RPMI7951 (cell line): Measurements from ENCODE around the gene SKAP1. TPM values are rescaled to one million over a fixed set of nuclear protein-coding genes. Genes with fewer than 3 reads are reported as not detected.

ENCODE experiments used
- DNase-seq: peaks from one replicate; pipeline ENCODE4 v3.0.0-alpha.2; 2012; ENCODE audit warnings: low read depth
- total RNA-seq: library from RNA; depleted of rRNA; stranded (reverse); fragments of >200 nt; shearing (Covaris generic); gene quantifications from 2 replicates; pipeline ENCODE4 v1.2.3, GENCODE V29; 2014

Gene SKAP1
- total RNA-seq, 1 experiment from 2014 or later = not detected

DNA sequence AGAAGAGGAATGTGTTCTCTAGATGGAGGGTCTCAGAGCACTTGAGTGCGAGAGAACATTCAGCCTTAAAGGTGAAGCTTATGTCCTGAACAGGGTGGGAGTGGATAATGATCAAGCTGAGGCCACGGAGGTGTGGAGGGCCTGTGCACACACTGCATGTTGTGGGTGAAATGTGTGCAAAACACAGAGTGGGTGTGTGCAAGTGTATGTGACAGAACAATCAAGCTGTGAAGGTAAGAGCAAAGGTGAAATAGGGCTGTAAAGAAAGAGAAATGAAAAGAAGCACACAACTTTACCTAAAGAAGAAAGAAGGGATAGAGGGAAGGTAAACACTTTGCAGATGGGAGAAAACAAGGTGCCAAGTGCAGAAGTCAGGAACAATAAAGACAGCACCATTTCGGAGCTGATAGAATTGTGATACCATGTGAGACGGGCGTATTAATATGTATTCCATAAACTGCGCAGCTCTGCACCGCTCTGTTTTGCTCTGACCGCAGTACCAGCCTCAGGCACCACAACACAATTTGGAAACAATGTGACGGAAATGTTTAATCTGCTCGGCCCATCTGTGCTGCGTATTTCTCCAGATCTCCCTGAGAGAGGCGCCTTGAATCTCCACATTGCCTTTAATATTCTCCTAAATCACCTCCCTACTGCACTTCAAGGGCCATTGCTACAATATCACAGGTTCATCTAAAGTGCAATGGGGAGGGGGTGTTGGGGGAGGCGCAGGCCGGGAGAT lies 281.8 kb downstream of the SKAP1 start:
- peak; percentile 52 for DNase-seq

DNA sequence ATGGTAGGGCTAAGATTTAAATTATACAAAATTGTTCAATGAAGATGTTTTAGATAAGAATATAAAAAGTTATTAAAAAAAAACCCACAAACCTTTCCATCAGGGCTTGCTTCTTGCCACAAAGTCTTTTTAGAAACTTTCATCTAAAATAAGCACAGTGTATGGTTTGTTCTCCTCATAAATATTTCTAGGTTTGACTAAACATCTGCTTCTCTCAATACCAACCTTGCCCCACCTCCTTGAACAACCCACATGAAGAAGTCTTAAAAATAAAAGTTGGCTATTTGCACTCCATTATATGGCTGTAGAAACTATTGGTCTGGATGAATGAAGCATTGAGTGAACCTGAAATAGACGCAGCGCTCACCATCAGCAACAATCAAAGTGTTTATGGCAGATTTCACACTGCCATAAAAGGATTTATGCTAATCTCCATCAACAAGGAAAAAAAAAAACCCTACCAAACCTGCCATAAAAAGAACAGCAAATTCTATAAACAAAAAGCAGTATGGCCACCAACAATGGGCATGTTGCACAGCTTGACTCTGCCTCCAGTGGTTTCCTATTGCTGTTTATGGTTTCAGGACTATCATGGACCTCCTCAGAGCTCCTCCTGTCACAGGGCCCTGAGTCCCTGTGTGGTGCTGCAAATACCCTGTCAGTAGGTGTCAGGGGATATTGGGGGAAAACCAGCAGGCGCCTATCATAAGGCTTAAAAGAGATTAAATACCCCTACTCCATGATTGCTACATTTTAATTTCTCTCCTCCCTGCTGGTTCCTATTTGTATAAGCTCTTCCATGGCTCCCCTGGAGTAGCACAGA lies 284.8 kb downstream of the SKAP1 start:
- no peak for DNase-seq

DNA sequence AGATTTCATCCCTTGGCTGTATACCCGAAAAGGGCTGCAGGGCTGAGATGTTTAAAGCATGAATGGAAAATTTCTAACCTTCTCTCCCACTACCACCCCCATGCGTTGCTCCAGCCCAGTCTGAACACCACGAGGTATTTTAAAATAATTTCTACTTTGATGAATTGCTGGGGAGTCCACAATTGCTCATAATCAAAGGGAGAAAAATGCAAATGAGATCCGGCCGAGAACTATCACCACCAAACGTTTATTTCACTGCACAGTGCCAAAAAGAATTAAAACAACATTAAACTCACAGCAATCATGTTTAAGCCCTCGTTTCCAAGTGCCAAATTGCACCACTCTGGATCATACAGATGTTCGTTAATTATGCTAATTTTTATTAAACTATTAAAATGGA lies 285.8 kb downstream of the SKAP1 start:
- no peak for DNase-seq

DNA sequence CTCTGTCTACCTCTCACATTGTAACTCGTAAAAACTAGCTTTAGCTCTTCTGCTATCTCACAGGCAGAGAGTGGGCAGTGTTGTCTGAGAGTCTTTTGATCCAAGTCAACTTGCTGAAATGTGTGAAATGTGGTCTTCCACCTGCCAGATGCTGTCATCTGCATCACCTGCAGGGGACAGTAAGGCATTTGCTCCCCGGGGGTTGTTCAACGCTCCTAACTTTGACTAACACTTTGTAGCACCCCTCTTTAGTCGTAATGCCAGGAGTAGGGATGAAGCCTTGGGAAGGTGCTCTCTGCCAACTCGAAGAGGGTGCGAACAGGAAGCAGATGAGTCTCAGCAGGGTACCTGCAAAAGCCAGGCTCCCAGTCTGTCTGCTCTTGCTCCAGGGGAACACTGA lies 286.4 kb downstream of the SKAP1 start:
- no peak for DNase-seq

DNA sequence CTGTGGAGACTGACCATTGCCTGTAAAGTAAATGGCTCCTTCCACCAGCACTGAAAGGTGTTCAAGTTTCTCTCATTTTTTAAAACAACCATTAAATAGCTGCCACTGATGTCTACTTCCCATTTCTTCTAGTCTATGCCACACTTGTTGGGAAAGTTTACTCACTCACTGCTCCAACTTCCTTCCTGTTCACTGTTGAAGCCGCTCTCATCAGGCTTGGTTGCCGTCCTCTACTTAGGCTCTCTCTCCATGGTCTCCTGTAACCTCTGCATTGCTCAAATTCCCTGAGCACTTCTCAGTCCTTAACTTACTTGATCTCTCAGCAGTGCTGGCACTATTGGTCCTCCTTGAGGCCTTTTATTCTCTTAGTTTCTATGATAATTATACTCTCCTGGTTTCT lies 290.1 kb downstream of the SKAP1 start:
- DNase-seq = no peak

DNA sequence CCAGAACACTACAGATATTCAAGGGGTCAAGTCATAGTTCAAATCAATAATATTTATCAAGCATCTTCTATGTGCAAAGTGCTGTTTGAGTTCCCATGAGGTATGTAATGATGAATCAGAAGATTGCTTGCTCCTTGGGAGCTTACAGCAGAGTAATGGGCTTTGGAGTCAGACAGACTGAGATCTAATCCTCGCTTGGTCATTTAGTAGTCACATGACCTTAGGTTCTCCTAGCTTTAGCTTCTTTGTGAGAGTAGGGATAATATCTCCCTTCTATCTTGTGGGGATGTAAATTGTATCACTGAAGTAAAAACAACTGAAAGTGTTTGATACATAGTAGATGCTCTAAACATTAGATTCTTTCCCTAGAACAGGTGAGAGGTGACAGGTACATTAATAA lies 292.4 kb downstream of the SKAP1 start:
- no peak for DNase-seq

DNA sequence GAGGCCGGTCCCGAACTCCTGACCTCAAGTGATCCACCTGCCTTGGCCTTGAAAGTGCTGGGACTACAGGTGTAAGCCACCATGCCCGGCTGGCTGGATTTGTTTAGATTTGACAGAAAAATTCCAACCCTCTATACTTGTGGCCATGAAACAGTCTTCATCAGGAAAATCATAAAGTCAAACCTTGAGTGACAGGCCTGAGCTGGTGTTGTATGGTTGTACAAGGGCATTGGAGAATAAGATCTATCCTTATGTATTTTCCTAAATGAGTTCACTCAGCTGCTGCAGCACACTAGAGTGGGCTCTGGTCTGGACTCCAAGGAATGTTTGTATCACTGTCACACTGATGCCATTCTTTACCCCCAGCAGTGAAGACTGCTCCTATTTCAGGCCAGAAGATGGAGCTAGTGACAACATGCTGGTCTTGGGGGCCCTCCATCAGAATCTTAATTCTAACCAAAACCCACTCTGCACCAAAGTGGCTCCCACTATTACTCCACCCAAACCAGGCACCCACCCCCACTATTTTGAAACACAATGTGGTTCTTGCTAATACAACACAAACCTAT lies 295.0 kb downstream of the SKAP1 start:
- peak; percentile 7 for DNase-seq

DNA sequence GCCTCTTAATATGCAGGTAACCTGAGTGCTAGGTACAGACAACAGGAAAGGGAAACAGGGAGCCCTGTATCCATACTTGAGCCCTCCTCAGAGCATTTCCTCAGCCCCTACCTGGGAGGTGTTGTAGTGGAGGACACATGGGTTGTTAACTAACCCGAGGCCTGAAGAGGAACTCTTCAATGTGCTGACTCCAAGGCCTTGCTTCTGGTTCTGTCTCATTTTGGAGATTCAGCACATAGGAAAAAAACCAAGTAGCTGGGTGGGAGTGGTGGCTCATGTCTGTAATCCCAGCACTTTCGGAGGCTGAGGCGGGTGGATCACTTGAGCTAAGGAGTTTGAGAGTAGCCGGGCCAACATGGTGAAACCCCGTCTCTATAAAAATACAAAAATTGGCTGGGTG lies 297.6 kb downstream of the SKAP1 start:
- no peak for DNase-seq

DNA sequence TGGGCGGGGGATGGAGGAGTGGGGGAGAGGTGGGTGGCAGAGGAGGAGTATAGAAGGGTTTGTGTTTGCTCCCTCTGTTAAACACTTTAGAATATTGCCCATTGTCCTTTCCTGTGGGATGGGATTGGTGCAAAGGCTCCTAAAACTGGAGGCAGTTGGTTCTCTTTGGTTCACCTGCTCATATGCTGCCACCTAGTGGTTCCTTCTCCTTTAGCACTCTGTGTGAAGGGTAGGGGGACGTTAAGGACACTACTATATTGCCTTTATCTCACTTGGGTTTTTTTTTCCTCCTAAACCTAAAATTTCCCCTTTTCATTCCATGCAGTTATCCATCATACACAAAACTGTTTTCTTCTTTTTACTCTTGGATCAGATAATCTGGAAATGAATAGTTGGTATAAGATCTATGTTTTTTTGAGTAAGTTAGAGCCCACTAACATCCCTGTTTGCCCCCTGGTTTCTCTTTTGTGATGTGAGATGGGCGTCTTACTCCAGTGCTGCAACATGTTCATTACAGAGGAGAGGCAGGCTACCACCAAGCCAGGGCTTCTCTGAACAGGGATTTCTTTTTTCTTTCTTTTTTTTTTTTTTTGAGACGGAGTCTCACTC lies 298.7 kb downstream of the SKAP1 start:
- peak; percentile 64 for DNase-seq

DNA sequence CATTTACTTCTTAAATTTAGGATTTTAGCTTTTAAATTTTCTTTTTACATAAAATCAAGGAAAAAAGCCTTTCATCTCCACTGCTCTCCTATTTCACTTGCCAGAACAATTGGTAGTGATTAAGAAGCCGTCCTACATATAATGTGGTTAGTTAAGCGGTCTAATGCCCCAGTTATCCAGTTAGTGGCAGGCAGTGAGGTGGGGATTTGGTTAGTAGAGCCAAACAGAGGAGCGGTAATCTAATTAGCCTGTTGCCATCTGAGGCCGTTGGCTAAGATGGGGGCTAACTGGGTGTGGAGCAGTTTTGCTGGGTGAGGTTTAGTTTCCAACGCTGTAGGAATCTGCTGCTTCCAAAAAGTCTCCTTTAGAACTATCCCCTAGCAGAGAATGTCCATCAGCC lies 300.0 kb downstream of the SKAP1 start:
- no peak for DNase-seq

DNA sequence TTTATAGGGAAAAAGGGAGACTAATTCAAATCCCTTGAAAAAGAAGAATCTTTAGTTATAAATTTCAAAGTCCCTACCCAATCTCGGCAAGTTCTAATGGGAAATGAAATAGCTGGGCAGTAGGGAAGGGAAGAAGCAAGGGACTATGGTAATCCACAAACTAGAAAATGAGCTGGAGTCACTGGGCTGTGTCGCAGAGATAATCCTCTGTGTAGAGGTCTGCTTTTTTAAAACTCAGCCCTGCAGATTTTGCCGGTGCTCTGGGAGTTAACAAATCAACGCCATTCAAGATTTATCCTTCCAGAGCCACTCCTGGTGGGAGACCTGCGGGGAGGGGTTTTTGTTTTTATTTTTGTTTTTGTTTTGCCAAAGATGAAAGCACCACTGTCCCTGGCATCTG lies 301.6 kb downstream of the SKAP1 start:
- DNase-seq = no peak

DNA sequence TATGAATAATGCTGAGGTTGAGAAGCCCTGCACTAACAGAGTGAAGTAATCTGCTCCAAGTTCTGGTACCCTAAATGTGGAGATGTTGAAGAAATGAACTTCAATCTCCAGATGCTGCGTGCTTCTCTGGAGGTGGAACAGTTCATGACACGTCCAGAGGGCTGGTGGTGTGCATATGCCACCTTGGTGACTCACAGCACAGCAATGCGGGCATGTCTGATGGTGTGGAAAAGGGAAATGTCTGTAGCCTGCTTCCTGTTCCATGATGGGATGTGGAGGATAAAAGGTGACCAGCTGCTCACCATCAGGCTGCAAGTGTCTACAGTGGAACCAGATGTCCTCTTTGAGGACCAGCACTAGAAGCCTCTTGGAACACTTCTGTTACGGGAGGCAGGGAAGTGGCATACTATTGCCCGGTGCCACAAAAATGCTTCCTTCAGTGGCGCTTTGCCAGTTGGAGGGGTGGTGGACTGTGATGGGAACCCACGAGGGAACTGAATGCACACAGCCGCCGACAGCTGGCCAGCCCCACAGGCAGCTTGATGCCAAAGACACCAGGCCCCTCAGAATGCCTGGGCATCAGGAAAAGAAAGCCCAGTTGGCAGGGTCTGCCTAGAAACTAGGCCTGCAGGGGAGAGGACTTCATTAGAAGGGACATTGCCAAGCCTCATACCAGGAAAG lies 302.5 kb downstream of the SKAP1 start:
- DNase-seq = peak; percentile 68

DNA sequence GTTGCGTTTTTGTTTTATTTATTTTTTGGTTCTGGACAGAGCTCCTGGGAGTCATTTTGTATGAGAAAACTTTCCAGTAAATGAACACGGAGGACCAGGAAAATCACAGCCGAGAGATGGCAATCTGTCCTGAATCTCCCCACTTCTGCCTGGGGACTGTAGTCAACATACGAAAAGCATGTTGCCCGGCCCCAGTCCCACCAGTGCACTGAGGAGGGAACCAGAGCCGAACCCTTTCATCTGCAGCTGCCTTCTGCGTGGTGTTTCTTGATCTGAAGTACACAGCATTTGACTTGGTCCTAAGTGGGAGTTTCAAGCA lies 303.5 kb downstream of the SKAP1 start:
- DNase-seq = no peak

DNA sequence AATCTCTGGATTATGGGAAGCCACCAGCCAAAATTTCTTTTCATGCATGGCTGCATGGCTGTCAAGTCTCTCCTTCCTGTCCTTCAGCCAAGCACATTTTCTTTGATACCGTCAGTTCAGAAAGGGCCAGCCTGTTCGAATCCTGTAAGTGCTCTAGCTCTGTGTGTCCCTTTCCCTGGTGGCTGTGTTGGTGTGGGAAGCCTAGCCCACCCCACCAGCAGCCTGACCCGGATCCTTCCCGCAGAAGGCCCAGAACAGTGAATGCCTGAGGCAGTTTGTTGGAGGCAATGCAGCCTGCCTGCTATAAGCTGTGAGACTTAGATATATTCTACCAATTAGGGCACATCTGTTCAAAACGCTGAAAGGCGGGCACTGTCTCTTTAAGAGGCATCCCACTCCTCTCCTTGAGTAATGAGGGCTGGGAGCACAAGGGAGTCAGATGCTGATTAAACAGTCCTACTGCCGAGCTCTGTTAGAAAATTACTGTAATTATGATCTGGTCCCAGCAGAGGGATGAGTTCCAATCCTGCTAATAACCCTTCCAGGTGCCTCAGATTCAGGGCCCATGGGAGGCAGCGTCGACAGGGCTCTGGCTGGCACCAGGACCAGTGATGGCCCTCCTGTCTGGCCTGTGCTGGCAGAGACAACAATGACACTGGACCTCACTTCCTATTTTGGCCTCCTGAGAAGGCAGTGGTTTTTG lies 304.0 kb downstream of the SKAP1 start:
- DNase-seq = no peak

DNA sequence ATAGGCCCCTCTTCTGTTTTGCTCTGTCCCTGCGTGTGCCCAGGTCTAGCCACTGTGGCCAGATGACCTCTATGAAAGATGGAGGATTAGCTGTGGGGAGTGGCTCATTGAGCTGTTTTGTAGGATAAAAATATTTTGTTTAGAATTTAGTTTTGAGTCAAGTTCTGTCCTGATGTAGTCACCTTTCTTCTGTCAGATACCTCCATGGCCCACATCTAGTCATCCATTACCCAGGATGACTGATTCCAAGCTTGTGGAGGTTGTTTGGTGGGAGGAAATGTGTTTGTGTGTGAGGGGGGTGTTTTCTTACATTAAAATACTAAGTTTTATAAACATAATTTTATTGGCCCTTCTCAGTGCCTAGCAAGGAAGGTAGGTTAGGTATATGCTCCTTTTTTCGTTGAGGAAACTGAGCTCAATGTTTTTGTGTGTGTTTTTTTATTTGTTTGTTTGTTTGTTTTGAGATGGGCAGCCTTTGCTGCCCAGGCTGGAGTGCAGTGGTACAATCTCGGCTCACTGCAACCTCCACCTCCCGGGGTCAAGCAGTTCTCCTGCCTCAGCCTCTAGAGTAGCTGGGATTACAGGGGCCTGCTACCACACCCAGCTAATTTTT lies 306.1 kb downstream of the SKAP1 start:
- DNase-seq = no peak

DNA sequence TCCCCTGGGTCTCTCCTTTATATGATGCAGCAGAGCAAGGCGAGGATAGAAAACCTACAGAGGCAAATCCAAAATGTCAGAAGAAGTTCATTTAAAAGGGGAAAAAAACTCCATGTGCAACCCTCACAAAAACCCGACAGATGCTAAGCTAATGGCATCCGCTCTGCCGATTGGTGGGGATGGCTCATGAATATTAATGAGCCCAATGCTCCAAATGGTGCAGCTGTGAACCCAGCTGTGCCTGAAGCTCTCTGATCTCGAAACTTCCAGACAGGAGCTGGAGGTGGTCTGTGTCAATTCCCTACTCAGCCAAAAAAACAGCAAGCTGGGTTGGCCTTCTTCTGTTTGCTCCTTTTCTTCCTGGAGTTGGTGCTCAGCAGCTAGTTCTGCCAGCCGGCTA lies 306.9 kb downstream of the SKAP1 start:
- no peak for DNase-seq

DNA sequence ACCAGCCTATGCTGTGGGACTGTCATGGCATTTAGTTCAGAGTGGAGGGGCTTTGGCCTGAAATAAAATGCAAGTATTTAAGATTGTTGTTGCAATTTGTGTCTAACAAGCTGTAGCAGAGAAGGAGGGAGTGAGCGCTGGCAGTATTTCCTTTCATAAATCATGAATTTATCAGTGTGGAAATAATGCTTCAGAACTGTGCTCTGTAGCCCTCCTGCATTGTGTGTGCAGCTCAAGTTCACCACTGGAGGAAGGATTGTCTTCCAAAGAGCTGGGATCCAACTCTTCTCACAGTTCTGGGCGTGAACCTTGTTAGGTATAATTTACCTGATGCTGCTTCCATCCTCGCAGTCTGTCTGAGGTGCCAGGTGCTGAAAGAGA lies 307.4 kb downstream of the SKAP1 start:
- DNase-seq = no peak

DNA sequence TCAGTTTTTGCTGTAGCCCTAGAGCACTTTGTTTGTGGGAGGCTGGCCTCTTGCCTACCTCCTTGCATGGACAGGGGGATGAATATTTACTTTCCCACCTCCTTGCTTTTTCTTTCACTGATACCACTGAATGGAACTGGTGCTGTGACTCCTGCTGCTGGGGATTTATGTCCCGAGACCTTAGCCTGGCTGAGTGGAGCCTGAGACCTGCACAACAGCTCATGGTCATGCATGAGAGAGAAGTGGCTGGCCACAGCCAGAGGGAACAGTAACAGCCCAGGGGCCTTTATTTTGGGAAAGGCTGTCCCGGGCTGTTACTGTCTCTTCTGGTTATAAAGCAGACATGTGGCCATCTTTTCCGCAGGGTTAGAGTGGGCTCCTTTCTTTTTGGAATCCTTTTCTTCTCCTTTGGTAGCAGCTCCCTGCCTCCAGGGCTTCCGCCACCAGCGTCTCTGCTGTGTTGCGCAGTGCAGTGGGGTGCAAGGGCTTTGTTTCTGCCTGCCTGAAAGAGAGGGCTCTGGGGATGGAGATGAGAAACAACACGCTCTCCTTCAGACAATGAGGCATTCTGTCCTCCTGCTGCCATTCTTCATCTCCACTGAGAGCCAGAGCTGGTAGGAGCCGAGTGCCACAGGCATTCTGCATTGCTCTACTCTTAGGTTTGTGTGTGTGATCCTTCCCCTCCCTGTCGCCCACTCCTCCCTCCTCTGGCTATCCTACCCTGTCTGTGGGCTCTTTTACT lies 307.9 kb downstream of the SKAP1 start:
- DNase-seq = no peak

DNA sequence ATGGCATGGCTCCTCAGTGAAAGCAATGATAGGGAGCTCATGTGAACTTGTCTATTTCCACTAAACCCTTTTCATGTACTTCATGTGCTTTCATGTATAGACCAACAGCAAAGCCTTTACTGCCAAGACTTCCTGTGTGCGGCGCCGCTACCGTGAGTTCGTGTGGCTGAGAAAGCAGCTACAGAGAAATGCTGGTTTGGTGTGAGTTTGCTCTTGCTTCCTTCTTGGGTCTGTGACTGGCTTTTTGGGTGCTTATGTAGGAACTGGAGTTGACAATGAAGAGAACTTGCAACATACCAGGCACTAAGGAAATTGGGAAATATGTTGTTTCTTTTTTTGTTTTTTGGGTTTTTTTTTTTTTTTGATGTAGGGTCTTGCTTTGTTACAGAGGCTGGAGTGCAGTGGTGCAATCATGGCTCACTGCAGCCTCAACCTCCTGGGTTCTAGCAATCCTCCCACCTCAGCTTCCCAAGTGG lies 316.8 kb downstream of the SKAP1 start:
- no peak for DNase-seq

DNA sequence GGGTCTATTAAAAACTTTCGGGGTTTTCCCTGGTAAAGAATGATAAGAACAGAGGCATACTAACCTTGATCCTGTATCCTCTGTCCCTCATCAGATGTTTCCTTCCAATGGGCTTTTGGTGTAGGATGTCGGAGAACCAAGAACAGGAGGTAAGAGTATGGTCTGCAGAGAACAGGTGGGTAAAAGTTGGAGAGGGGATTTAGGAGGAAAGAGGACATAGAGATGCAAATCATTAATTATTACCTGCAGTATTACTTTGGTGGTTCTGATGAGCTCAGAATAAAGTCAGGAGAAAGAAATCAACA lies 318.1 kb downstream of the SKAP1 start:
- no peak for DNase-seq
